Osteoblast (primary cell): ENCODE data around the gene ACVR2B. TPM values are rescaled to one million over a fixed set of nuclear protein-coding genes. Genes with fewer than 3 reads are reported as not detected.

Experiments used
- DNase-seq: peaks from one replicate; pipeline ENCODE4 v3.0.0; 2011; ENCODE audit warnings: low spot score, mixed read lengths; ENCODE audit not compliant: insufficient read length; ENCODE audit errors: missing footprints
- H2AFZ ChIP-seq: 2 replicates; pipeline ENCODE4 v1.6.0; 2011; ENCODE audit warnings: mild to moderate bottlenecking, low read length
- H3K27ac ChIP-seq: 2 replicates; pipeline ENCODE4 v1.5.1; 2011; ENCODE audit warnings: mild to moderate bottlenecking, low read depth, low read length, moderate library complexity
- H3K27me3 ChIP-seq: 2 replicates; pipeline ENCODE4 v1.6.0; 2012; ENCODE audit warnings: mild to moderate bottlenecking, control low read depth, inconsistent platforms, low read length, moderate library complexity; ENCODE audit not compliant: insufficient read depth
- H3K36me3 ChIP-seq: 2 replicates; pipeline ENCODE4 v1.5.1; 2011; ENCODE audit warnings: mild to moderate bottlenecking, low read length, control low read depth, moderate library complexity; ENCODE audit not compliant: insufficient read depth
- H3K4me1 ChIP-seq: 2 replicates; pipeline ENCODE4 v1.5.1; 2011; ENCODE audit warnings: mild to moderate bottlenecking, low read length, control low read depth, moderate library complexity; ENCODE audit not compliant: insufficient read depth
- H3K4me2 ChIP-seq: 2 replicates; pipeline ENCODE4 v1.6.0; 2011; ENCODE audit warnings: mild to moderate bottlenecking, low read length; ENCODE audit not compliant: insufficient read depth
- H3K4me3 ChIP-seq: fragments of 200-600 bp; sonication (generic); 3 replicates; pipeline ENCODE4 v1.5.1; 2012; ENCODE audit warnings: mild to moderate bottlenecking, low read length, inconsistent platforms; ENCODE audit not compliant: insufficient read depth
- H3K79me2 ChIP-seq: 2 replicates; pipeline ENCODE4 v1.6.0; 2012; ENCODE audit warnings: mild to moderate bottlenecking, low read length, control low read depth, inconsistent platforms; ENCODE audit not compliant: insufficient read depth
- H3K9me3 ChIP-seq: 2 replicates; pipeline ENCODE4 v1.5.1; 2011; ENCODE audit warnings: low read depth, low read length, control low read depth
- H4K20me1 ChIP-seq: 2 replicates; pipeline ENCODE4 v1.6.0; 2012; ENCODE audit warnings: mild to moderate bottlenecking, low read length, control low read depth; ENCODE audit not compliant: insufficient read depth
- CTCF ChIP-seq: IDR thresholded peaks from 2 replicates; pipeline ENCODE4 v1.5.1; 2011; ENCODE audit warnings: mild to moderate bottlenecking, low read depth, low read length, moderate library complexity; ENCODE audit errors: extremely low read depth
- total RNA-seq: library from RNA; depleted of rRNA; stranded (reverse); fragments of >200 nt; gene quantifications from 2 replicates; pipeline ENCODE4 v1.2.3, GENCODE V29; 2012

The ACVR2B gene
- total RNA-seq, 1 donor = 3.6 TPM

- peak; percentile 77 for DNase-seq
- peaks cover 6% of the 10 kb centered on the region for H3K79me2 ChIP-seq
Measured at GRCh38 chr3:38457111-38458003, 3.7 kb downstream of the ACVR2B start.

GRCh38 chr3:38458796-38459498, 5.3 kb downstream of the ACVR2B start:
- H3K4me2 ChIP-seq = peak overlapping the region; percentile 82
- no peak for TF ChIP-seq CTCF
- peaks cover 23% of the 10 kb centered on the region for H3K4me1 ChIP-seq
- peaks cover 6% of the 10 kb centered on the region for H3K79me2 ChIP-seq
- DNase-seq = peak; percentile 98
- no peaks in the 10 kb centered on the region for H3K9me3 ChIP-seq
- H3K4me3 ChIP-seq = peak overlapping the region; percentile 60
- no peaks in the 10 kb centered on the region for H3K36me3 ChIP-seq
- H3K27me3 ChIP-seq = no peaks in the 10 kb centered on the region
- peak overlapping the region; percentile 65 for H2AFZ ChIP-seq
- H3K27ac ChIP-seq = peak overlapping the region; percentile 36
- H4K20me1 ChIP-seq = peaks cover 8% of the 10 kb centered on the region

More at GRCh38 chr3:38457111-38458003, 3.7 kb downstream of the ACVR2B start:
- no peak for TF ChIP-seq CTCF
- H3K36me3 ChIP-seq = no peaks in the 10 kb centered on the region
- no peak overlapping the region for H2AFZ ChIP-seq
- no peak overlapping the region for H3K4me2 ChIP-seq
- no peak overlapping the region for H3K27ac ChIP-seq
- no peak overlapping the region for H3K4me3 ChIP-seq
- peaks cover 23% of the 10 kb centered on the region for H3K4me1 ChIP-seq
- H3K9me3 ChIP-seq = no peaks in the 10 kb centered on the region
- H4K20me1 ChIP-seq = peaks cover 8% of the 10 kb centered on the region
- H3K27me3 ChIP-seq = no peaks in the 10 kb centered on the region

GRCh38 chr3:38459499-38460048, 5.9 kb downstream of the ACVR2B start:
- H3K9me3 ChIP-seq = no peaks in the 10 kb centered on the region
- peak overlapping the region; percentile 36 for H3K27ac ChIP-seq
- peaks cover 6% of the 10 kb centered on the region for H3K79me2 ChIP-seq
- peaks cover 8% of the 10 kb centered on the region for H4K20me1 ChIP-seq
- H3K27me3 ChIP-seq = no peaks in the 10 kb centered on the region
- peak overlapping the region; percentile 65 for H2AFZ ChIP-seq
- H3K4me1 ChIP-seq = peaks cover 19% of the 10 kb centered on the region
- peak; percentile 85 for DNase-seq
- no peaks in the 10 kb centered on the region for H3K36me3 ChIP-seq
- peak overlapping the region; percentile 82 for H3K4me2 ChIP-seq
- peak overlapping the region; percentile 60 for H3K4me3 ChIP-seq
- no peak for TF ChIP-seq CTCF
